GM18499 (cell line): ENCODE measurements around the gene VPS29.

ENCODE experiments used
- ATAC-seq: cut with Tn5 transposase; IDR thresholded peaks from one replicate; pipeline ENCODE4 v1.9.1; 2021; ENCODE audit warnings: moderate number of reproducible peaks; ENCODE audit not compliant: insufficient read depth, unreplicated experiment

VPS29 gene

GRCh38 chr12:110453569-110454296 lies 48.2 kb downstream of the VPS29 start:
- ATAC-seq, result no peak

- ATAC-seq, result no peak
Measured at GRCh38 chr12:110451263-110451662, 50.6 kb downstream of the VPS29 start.

GRCh38 chr12:110449799-110450497 lies 52.0 kb downstream of the VPS29 start, which contains the start of gene ARPC3:
TSS of gene ARPC3 (minus strand) at chr12:110450337. CDS start at chr12:110450260, 77 bp downstream.
- ATAC-seq, result peak; percentile 81

- ATAC-seq, result no peak
Measured at GRCh38 chr12:110444455-110444854, 57.5 kb downstream of the VPS29 start.
